Posterior vena cava (tissue), 2 donors: ENCODE results near the gene RSRC2. TPM values are rescaled to one million over a fixed set of nuclear protein-coding genes. Genes with fewer than 3 reads are reported as not detected.
"Not testable (repeated sequence)": the region's sequence is repeated elsewhere in the genome, so short reads cannot be mapped to it uniquely, and the experiment has no call there.

Source experiments
- DNase-seq: peaks from one replicate; pipeline ENCODE4 v3.0.0-alpha.2; 2020; ENCODE audit warnings: low spot score
- intact Hi-C, 2 donors: fragments of 100-400 bp; cut with DNase I; formaldehyde crosslinking; loops; one replicate each; pipeline versions ENCODE4 v1.14.1 to v1.14.2; 2022 to 2023
- total RNA-seq, 2 donors: library from RNA; stranded (reverse); fragmentation: NEBNext Ultra II Directional; extraction: Animal tissue kit (Norgen Biotek cat#: 25700); gene quantifications; one replicate each; pipeline ENCODE4 v1.2.1, GENCODE V29; 2021
- donor health status: DM: yes; HTN: yes; CAD: no.
- donor health status: DM: yes; HTN: yes; CAD: no.

The RSRC2 gene
- total RNA-seq, 2 donors from 2014 or later = 52.5 to 60.6 TPM

GRCh38 chr12:122523280-122523679, 3.5 kb downstream of the RSRC2 start:
- intact Hi-C loops = no loop called here
- no peak for DNase-seq

GRCh38 chr12:122520676-122521075, 6.1 kb downstream of the RSRC2 start:
- intact Hi-C loops = no loop called here
- DNase-seq = no peak

- no peak for DNase-seq
- intact Hi-C loops = no loop called here
Measured at GRCh38 chr12:122519418-122519817, 7.3 kb downstream of the RSRC2 start.

- intact Hi-C loops = no loop called here
- DNase-seq = no peak
Measured at GRCh38 chr12:122518908-122519307, 7.8 kb downstream of the RSRC2 start.

GRCh38 chr12:122517877-122518276, 8.9 kb downstream of the RSRC2 start:
- intact Hi-C loops = no loop called here
- no peak for DNase-seq

- no peak for DNase-seq
- intact Hi-C loops = no loop called here
Measured at GRCh38 chr12:122516544-122517361, 10.0 kb downstream of the RSRC2 start.

GRCh38 chr12:122515275-122515674, 11.5 kb downstream of the RSRC2 start:
- DNase-seq = no peak
- intact Hi-C loops = no loop called here

GRCh38 chr12:122513660-122514059, 13.1 kb downstream of the RSRC2 start:
- intact Hi-C loops = no loop called here
- DNase-seq = no peak

- intact Hi-C loops, DNase-seq: not testable (repeated sequence)
Measured at GRCh38 chr12:122513028-122513427, 13.7 kb downstream of the RSRC2 start.

GRCh38 chr12:122508163-122508562, 18.6 kb downstream of the RSRC2 start:
- intact Hi-C loops = no loop called here
- no peak for DNase-seq

GRCh38 chr12:122506393-122506938, 20.3 kb downstream of the RSRC2 start:
- DNase-seq = no peak
- intact Hi-C loops = no loop called here

- intact Hi-C loops = no loop called here
- no peak for DNase-seq
Measured at GRCh38 chr12:122505419-122506051, 21.2 kb downstream of the RSRC2 start.

- DNase-seq = no peak
- intact Hi-C loops = no loop called here
Measured at GRCh38 chr12:122503783-122504590, 22.7 kb downstream of the RSRC2 start.

- intact Hi-C loops = no loop called here
- no peak for DNase-seq
Measured at GRCh38 chr12:122503147-122503751, 23.5 kb downstream of the RSRC2 start.

- intact Hi-C loops = no loop called here
- DNase-seq = no peak
Measured at GRCh38 chr12:122501489-122501989, 25.2 kb downstream of the RSRC2 start.

GRCh38 chr12:122500685-122501488, 25.8 kb downstream of the RSRC2 start, which contains the start of gene ZCCHC8:
TSS of gene ZCCHC8 (minus strand) at chr12:122500932. CDS start at chr12:122500840, 92 bp downstream.
- intact Hi-C loops = no loop called here

GRCh38 chr12:122499991-122500684, 26.6 kb downstream of the RSRC2 start:
- peak; percentile 84 for DNase-seq
- intact Hi-C loops = no loop called here

More at GRCh38 chr12:122500685-122501488, 25.8 kb downstream of the RSRC2 start, which contains the start of gene ZCCHC8:
- DNase-seq = peak; percentile 99
